Measurements from ENCODE around the gene CLDN2.

CLDN2 gene

DNA sequence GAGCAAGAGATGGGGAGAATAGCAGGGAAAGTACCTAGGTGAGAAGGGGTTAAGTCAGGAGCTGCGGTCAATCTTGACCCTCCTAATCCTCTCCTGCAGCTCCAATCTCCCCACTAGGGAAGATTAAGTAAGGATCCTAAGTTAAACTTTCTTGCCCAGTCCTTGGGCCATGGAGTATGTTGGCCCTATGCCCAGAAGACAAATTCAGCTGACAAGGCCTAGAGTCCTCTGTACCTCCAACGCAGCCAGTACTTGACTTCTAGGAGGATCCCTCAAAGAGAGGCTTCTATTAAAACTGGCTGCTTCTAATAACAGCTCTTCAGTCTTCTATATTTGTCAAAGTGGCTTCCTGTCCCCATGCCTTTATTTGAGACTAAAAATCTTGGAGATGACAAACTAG is 1.4 kb downstream of the CLDN2 start:
- DNase-seq (ENCODE audit: low spot score), result no peak

DNA sequence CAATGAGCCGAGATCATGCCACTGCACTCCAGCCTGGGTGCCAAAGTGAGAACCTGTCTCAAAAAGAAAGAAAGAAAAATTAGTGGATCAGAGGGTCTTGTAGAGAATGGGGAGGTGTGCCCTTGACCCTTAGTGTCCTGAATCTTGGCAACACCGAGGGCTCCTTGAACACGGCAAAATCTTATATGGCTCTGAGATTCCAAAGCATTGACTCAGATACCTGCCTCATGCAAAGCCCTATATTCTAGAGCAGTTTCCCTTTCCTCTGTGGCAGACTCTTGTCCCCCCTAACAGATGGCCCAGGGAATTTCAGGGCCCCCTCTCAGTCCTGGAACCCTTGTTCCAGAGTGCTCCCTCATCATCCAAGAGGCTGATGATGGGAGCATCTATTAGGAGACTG is 6.8 kb downstream of the CLDN2 start:
- no peak for DNase-seq (ENCODE audit: low spot score)

DNA sequence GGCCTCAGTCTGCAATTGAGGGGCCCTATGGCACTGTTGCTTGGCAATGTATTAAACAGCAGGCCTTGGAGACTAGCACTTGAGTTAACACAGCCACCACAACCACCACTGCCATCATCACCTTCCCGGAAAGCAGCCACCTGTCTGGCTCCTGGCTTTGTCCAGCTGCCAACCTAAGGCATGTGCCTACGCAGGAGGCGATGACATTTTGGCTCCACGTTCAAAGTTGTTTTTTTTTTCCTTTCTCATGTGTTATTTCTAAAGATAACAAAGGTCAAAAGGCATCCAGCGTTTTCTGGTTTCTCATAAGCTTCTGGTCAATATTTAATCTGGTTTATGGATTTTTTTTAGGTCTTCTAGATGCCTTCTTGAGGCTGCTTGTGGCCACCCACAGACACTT is 7.5 kb downstream of the CLDN2 start:
- DNase-seq (ENCODE audit: low spot score), result no peak

DNA sequence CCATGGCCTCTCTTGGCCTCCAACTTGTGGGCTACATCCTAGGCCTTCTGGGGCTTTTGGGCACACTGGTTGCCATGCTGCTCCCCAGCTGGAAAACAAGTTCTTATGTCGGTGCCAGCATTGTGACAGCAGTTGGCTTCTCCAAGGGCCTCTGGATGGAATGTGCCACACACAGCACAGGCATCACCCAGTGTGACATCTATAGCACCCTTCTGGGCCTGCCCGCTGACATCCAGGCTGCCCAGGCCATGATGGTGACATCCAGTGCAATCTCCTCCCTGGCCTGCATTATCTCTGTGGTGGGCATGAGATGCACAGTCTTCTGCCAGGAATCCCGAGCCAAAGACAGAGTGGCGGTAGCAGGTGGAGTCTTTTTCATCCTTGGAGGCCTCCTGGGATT is 8.0 kb downstream of the CLDN2 start:
- no peak for DNase-seq (ENCODE audit: low spot score)

DNA sequence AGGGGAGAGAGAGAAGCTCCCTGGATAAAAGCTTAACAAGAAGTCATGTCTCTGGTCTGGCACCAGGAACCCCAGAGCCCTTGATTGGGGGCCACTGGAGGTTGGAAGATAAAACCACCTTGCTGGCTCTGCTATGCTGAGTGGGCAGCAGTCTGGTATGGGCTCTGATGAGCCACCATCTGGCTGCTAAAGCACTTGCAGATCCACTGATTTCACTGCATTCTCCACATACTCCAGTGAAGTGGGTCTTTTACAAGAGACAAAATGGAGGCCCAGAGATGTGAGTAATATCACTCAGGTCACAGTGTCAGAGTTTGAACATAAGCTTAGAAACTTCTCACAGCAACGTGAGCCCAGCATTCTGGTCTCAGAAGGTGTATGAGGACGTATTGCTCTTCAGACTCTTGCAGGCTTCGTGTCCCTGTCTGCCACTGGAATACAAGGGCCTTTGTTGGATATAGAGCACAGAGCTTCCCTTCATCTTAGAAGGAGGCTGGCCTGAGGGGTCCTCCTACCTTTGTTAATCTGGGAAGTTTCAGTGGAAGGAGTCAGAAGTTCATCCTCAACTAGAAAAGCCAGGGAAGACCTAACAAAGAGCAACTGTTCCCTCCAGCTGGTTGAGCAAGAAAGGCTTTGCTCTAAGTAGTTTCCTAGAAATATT is 11.8 kb downstream of the CLDN2 start:
- no peak for DNase-seq (ENCODE audit: low spot score)

DNA sequence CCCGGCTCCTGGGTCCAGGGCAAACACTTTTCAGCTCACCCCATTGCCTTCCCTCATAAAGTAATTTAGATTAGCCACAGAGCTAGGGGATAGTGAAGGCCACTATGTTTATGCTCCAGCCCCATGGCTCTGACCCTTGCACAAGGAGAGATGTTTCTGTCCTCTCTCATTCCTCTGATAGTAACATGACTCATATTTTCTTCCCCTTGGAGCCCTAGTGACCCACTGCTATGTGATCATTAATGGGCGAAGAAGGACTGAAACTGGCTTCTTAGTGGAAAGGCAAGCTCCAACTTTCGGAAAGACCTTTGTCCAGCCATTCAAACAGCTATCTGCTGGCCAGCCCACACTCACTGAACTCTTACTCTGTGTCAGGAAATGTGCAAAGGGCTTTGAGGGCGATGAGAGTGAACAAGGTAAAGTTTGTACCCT is 12.3 kb downstream of the CLDN2 start:
- no peak for DNase-seq (ENCODE audit: low spot score)

DNA sequence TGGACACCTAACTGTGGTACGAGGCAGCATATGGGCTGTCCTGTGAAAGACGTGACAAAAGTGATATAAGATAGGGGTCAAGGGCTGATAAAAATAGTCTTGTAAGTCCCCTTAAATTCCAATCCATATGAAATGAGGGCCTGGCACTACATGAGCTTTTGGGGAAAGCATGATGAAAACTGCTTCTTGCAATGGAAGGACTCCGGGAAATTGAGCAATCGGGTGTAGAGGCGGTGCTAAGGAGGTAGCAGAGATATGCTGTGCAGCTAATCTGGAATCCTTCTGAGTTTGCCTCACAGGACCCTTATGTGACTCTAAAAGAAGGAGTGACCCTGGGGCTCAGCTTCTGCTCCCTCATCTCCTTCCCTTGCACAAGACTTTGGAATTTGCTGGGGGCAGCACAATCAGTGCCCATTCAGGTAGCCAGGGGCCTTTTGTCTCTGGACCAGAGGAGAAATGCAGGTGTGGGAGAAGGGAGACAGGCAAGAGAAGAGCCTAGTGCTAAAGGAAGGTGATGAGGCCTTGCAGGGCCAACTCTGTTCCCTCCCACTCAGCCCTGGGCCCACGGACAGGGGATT is 12.8 kb downstream of the CLDN2 start:
- no peak for DNase-seq (ENCODE audit: low spot score)

DNA sequence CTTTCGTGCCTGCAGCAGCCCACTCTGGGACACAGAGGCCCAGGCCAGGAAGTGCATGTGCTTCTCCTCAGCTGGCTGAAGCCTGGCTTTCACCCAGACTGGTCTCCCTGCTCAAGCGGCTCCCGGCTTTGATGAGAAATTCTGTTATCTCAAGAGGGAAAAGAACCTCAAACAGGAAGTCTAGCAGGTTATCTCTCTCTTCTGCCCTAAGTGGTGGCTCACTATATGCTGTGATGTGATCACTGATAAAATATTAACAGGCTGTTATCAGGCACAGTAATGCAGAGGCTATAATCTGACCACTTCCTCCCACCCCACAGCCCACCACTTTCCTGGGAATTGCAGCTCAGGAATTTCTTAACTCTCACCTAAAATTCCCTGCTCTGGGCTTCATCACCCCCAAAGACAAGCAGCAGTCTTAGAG is 13.3 kb downstream of the CLDN2 start:
- no peak for DNase-seq (ENCODE audit: low spot score)

DNA sequence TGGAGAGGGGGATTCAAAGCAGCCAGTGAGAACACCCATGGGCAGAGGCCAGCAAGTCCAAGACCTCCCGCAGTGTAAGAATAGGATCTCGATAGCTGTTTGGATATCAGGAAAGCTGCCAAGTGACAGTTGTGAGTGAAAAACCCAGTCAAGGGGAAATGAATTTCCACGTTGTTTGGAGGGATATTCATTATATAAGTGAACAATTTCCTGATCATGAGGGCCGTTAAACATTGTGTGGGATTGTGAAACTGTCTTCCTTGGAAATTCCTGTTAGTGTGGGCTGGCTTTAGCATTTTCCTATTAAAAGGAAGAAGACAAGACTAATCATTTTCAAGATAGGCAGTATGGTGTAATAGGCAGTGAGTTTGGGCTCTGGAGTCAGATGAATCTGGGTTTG is 15.0 kb downstream of the CLDN2 start:
- DNase-seq (ENCODE audit: low spot score), result no peak

DNA sequence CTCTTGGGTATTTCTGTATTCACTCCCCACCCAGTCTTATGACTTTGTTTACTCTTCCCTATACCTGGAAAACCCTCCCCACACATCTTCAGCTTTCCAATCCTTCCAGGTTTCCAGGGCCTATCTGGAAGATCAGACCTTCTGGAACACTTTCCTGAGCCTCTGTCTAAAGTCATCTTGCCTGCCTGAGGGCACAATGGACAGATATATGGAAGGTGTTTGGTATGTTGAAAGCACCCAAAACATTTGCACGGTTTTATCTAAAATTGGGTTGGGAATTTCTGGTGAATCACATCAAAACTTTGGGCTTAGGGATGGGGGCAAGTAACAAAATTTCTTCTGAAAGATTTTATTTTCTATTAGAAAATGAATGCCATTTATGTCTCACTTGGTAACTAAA is 16.0 kb downstream of the CLDN2 start:
- DNase-seq (ENCODE audit: low spot score), result no peak

DNA sequence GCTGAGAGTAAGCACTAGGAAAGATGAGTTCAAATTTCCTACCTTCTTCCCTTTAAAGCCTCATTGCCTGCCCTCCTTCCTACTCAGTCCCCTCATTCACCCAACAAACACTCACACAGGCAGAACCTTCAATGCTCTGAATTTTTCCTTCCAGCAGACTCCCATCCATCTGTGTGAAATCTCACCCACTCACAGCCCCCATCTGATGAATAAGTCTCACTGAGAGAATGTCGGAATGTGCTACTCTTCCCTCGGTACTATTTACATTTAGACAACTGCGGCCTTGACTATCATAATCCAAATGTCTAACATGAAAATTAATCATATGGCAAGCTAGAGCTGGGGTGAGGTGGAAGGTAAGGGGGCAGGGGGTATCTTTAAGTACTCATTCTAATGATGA is 19.4 kb downstream of the CLDN2 start:
- no peak for DNase-seq (ENCODE audit: low spot score)

DNA sequence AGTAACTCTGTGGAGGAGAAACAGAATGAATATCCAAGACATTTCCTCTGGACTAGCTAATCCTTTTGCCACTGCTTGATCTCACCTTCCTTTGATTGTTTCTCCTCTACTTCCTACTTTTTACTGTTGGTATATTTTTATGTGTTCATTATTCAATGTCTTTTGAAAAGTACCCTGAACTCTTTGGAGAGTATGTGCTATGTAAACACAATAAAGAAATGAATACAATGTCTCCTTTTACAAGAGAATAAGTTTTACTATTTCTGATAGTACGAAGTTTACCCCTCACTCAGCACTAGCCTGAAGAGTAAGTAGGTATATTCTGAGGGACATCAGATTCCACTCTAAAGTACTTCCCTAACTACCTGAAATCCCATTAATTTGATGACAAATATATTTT is 19.9 kb downstream of the CLDN2 start:
- no peak for DNase-seq (ENCODE audit: low spot score)

DNA sequence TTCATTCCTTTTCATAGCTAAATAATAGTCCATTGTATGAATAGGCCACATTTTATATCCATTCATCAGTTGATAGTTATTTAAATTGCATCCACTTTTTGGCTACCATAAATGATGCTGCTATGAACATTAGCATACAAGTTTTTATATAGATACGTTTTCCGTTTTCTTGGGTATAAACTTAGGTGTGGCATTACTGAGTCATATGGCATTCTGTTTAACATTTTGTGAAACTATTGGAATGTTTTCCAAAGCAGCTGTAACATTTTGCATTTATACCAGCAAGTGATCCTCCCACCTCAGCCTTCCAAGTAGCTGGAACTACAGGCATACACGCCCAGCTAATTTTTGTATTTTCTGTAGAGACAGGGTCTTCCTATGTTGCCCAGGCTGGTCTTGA is 26.3 kb downstream of the CLDN2 start:
- DNase-seq (ENCODE audit: low spot score), result no peak

DNA sequence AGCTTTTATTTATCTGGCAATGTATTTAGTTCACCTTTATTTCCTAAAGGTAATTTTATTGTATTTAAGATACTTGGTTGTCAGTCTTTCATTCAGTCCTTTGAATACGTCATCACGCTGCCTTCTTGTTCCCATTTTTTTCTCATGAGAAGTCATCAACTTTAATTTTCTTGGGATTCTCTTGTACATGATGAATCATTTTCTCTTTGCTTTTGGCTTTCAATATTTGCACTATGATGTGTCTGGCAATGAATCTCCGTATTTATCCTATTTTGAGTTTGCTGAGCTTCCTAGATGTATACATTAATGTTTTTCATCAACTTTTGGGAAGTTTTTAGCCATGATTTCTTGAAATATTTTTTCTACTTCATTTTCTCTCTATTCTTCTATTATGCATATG is 28.4 kb downstream of the CLDN2 start:
- DNase-seq (ENCODE audit: low spot score), result no peak

DNA sequence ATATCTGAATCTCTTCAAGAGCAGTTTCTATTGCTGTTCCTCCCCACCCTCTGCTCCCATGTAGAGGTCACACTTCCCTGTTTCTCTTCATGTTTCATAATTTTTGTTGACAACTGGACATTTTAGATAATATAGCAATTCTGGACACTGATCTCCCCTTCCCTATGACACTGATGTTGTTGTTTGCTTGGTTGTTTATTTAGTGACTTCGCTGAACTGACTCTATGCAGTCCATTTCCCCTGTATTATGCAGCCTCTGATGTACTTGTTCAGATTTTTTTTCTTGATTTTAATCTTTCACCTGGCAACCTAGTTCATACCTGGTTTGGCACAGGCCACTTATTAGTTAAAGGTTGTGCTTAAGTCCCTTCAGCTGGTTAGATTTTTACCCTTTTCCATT is 29.2 kb downstream of the CLDN2 start:
- DNase-seq (ENCODE audit: low spot score), result no peak

DNA sequence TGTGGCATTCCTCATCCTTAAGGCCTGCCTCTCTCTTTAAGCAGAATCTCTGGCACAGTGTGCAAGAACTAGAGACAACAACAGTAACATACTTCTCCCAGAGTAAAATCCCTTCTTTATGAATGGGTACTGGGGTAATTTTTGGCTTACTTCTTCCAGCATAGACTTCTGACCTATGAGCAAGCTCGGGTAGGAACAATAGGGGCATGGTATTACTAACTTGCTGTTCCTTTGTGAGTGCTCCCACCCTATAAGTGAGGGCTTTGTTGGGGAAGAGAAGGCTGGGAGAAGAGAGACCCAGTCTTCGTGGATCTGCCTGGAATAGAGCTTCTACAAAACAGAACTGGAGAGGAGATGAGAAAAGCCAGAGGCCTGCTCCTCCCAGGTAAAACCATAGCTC is 30.2 kb downstream of the CLDN2 start:
- no peak for DNase-seq (ENCODE audit: low spot score)

DNA sequence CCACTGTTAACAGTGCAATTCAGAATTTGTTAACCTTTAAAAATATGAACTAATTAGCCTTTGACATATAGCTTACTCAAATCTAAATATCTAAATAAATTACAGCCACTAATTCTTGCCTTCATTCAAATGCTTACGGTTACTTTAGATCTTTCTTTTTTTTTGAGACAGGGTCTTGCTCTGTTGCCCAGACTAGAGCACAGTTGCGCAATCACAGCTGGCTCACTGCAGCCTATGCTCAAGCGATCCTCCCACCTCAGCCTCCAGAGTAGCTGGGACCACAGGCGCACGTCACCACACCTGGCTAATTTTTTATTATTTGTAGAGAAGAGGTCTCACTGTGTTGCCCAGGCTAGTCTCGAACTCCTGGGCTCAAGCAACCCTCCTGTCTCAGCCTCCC is 31.0 kb downstream of the CLDN2 start:
- no peak for DNase-seq (ENCODE audit: low spot score)

DNA sequence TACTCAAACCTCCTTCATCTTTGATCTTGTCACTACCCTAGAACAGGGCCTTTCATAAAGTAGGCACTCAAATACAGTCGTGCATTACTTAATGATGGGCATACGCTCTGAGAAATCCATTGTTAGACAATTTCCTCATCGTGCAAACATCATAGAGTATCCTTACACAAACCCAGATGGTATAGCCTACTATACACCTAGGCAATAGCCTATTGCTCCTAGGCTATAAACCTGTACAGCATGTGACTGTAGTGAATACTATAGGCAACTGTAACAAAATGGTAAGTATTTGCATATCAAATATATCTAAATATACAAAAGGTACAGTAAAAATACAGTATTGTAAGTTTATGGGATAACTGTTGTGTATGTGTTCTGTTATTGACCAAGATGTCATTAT is 31.9 kb downstream of the CLDN2 start:
- no peak for DNase-seq (ENCODE audit: low spot score)

DNA sequence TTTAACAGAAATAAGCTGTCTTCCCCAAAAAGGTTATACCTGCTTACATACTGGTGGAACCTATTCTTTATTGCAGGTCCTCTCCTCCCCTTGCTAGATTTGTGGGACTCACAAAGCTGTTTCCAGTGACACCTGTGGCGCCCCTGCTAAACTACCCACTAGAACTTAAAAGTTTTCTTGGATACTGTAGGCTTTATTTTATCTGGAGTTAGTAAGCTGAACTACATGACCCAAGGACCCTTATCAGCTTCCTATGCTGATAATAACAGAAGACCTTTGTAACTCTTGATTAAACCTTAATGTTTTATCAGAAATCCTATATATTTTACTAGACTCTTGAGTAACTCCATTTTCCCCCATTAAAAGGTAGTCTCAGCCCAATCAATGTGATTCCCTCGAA is 32.3 kb downstream of the CLDN2 start:
- DNase-seq (ENCODE audit: low spot score), result no peak

DNA sequence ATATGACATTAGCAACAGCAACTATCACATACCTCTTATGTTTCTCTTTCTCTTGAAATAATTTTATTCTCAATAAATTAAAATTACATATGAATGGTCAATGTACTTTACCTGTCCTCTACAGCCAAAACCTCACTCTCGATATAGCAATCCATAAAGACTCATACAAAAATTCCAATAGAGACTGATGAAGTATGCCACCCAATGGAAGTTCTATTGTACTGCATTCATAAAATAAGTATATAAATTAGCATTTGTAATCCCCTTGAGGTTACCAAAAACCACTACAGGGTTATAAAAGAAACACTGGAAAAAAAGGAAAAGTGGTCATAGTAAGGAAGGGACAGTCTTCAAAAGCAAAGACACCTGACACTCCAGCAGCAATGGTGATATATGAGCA is 32.8 kb downstream of the CLDN2 start:
- peak; percentile 2 for DNase-seq (ENCODE audit: low spot score)

DNA sequence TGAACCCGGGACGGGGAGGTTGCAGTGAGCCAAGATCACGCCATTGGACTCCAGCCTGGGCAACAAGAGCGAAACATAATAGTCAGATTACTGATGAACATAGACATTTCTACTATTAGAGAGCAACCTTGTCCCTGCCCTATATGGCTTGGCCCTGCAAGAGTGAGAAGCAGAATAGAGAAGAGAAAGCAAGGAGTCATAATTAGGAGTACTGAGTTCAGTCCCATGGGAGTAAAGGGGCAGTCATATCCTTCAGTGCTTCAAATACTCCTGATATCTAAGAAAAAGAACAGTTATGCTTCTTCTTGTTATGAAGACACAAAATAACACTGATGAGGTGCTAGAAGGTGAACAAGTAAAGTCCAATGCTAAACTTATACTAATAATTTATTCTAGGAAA is 33.8 kb downstream of the CLDN2 start:
- DNase-seq (ENCODE audit: low spot score), result peak; percentile 4

DNA sequence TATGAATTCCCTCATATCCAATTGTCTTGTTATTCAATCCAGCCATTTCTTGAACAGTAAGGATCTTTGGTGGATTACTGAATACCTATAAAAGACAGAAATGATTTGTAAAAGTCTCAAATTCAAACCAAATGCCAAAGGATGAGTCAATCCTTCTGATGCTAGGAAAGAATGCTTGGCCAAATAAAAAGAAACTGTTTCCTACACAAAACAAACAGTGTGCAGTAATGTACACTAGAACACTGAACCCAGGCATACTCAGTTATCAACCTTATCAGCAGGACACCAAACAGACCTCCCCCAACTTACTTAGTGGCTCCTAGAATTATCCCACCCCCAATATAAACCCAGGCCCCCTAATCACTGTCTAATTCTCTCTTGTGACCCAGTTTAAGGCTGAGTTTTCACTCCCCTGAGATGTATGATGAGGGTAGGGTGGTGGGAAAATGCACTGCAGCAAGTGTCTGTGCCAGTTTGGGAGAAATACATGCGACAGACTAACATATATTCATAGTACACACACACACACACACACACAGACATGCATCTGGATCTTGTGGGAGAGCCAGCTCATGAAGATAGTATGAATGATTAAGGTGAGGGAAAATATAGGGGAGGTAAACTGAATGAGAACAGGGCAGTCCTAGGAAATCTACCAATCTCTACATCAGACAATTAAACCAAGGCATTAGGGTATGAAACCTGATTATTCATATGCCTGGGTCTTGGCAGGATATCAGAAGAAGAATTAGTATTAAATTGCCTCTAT is 35.0 kb downstream of the CLDN2 start:
- no peak for DNase-seq (ENCODE audit: low spot score)

DNA sequence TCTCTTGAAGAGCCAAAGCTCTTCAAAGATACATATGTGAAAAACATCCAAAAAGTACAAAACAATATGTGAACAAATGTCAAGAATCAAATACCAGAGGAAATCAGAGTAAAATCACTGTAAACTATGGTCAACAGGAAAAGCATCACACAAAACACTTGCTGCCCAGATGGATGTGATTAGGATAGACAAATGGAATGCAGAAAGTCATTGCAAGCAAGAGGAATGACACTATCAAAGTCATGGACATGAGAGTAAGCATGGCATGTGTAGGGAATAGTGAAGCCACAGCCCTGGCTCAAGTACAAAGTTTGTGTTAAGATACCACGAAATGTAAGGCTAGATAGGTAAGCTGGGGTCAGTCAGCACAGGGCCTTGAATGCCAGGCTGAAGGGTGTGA is 37.7 kb downstream of the CLDN2 start:
- no peak for DNase-seq (ENCODE audit: low spot score)

DNA sequence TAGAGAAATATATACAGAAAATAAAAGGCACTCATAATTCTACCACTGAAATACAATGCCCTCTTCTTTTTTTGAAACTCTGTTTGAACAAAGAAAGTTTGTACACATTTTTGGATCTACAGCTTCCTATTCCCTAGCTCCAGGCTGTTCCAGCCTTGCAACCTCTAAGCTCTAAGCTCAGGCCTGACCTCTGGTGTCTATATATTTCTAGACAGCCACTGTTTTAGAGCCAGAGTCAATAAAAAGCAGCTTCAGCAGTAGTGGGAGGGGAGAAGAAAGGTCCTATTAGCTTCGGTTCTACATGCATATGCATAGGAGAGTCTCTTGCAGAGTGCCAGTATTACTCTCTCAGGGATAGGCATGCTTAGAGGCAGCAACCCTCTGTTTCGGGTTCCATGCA is 39.7 kb downstream of the CLDN2 start:
- no peak for DNase-seq (ENCODE audit: low spot score)

Data from germinal center (tissue), 1 donor.